Measurements from ENCODE around the gene ASIC4.

Gene ASIC4

GRCh38 chr2:219511547-219512325 is 2.5 kb upstream of the ASIC4 start:
- H3K4me3 ChIP-seq (ENCODE audit: low read length) = no peak overlapping the region
- no peaks in the 10 kb centered on the region for H3K9me3 ChIP-seq (ENCODE audit: insufficient read depth, low read depth, low read length)
- peaks cover 69% of the 10 kb centered on the region for H3K27me3 ChIP-seq (ENCODE audit: insufficient read depth, low read length)
- no peaks in the 10 kb centered on the region for H3K36me3 ChIP-seq (ENCODE audit: insufficient read depth, low read depth, low read length)
- H3K27ac ChIP-seq (ENCODE audit: low read length) = no peak overlapping the region
- H3K9ac ChIP-seq (ENCODE audit: low read depth, low read length) = no peak overlapping the region
- H3K4me1 ChIP-seq (ENCODE audit: insufficient read depth, low read length) = peaks cover 31% of the 10 kb centered on the region; the same call in 1 of the 2 replicates

- Histone ChIP-seq H3K27me3 (ENCODE audit: insufficient read depth, low read length) (peaks cover 78% of the 10 kb centered on the region), H3K36me3 (ENCODE audit: insufficient read depth, low read depth, low read length) (no peaks in the 10 kb centered on the region), H3K27ac (ENCODE audit: low read length) (no peak overlapping the region), H3K4me1 (ENCODE audit: insufficient read depth, low read length) (peaks cover 23% of the 10 kb centered on the region; the same call in 1 of the 2 replicates), H3K9ac (ENCODE audit: low read depth, low read length) (no peak overlapping the region), H3K4me3 (ENCODE audit: low read length) (no peak overlapping the region), H3K9me3 (ENCODE audit: insufficient read depth, low read depth, low read length) (no peaks in the 10 kb centered on the region)
These were observed 1.6 kb upstream of the ASIC4 start for GRCh38 chr2:219512524-219513216.

- no peak overlapping the region; the same call in 1 of the 2 replicates for H3K9ac ChIP-seq (ENCODE audit: low read depth, low read length)
- H3K27me3 ChIP-seq (ENCODE audit: insufficient read depth, low read length) = peaks cover 88% of the 10 kb centered on the region
- H3K4me3 ChIP-seq (ENCODE audit: low read length) = peak overlapping the region; percentile 29; the same call in 1 of the 2 replicates
- H3K36me3 ChIP-seq (ENCODE audit: insufficient read depth, low read depth, low read length) = no peaks in the 10 kb centered on the region
- H3K9me3 ChIP-seq (ENCODE audit: insufficient read depth, low read depth, low read length) = no peaks in the 10 kb centered on the region
- H3K27ac ChIP-seq (ENCODE audit: low read length) = no peak overlapping the region
- peaks cover 18% of the 10 kb centered on the region; the same call in 1 of the 2 replicates for H3K4me1 ChIP-seq (ENCODE audit: insufficient read depth, low read length)
These were observed 495 bp upstream of the ASIC4 start for GRCh38 chr2:219513787-219514186.

- peaks cover 13% of the 10 kb centered on the region; the same call in 1 of the 2 replicates for H3K4me1 ChIP-seq (ENCODE audit: insufficient read depth, low read length)
- H3K27me3 ChIP-seq (ENCODE audit: insufficient read depth, low read length) = peaks cover 84% of the 10 kb centered on the region
- H3K36me3 ChIP-seq (ENCODE audit: insufficient read depth, low read depth, low read length) = no peaks in the 10 kb centered on the region
- no peak overlapping the region for H3K9ac ChIP-seq (ENCODE audit: low read depth, low read length)
- no peaks in the 10 kb centered on the region for H3K9me3 ChIP-seq (ENCODE audit: insufficient read depth, low read depth, low read length)
- no peak overlapping the region for H3K27ac ChIP-seq (ENCODE audit: low read length)
- H3K4me3 ChIP-seq (ENCODE audit: low read length) = no peak overlapping the region
These were observed 554 bp downstream of the ASIC4 start for GRCh38 chr2:219514836-219515235.

GRCh38 chr2:219515874-219516629 is 1.8 kb downstream of the ASIC4 start:
- no peak overlapping the region for H3K4me3 ChIP-seq (ENCODE audit: low read length)
- no peak overlapping the region for H3K9ac ChIP-seq (ENCODE audit: low read depth, low read length)
- no peak overlapping the region for H3K27ac ChIP-seq (ENCODE audit: low read length)
- no peaks in the 10 kb centered on the region for H3K36me3 ChIP-seq (ENCODE audit: insufficient read depth, low read depth, low read length)
- H3K4me1 ChIP-seq (ENCODE audit: insufficient read depth, low read length) = peaks cover 8% of the 10 kb centered on the region; the same call in 1 of the 2 replicates
- no peaks in the 10 kb centered on the region for H3K9me3 ChIP-seq (ENCODE audit: insufficient read depth, low read depth, low read length)
- H3K27me3 ChIP-seq (ENCODE audit: insufficient read depth, low read length) = peaks cover 76% of the 10 kb centered on the region

- Histone ChIP-seq H3K27ac (ENCODE audit: low read length) (no peak overlapping the region), H3K9ac (ENCODE audit: low read depth, low read length) (no peak overlapping the region), H3K4me1 (ENCODE audit: insufficient read depth, low read length) (peaks cover 10% of the 10 kb centered on the region; the same call in 1 of the 2 replicates), H3K4me3 (ENCODE audit: low read length) (no peak overlapping the region), H3K27me3 (ENCODE audit: insufficient read depth, low read length) (peaks cover 67% of the 10 kb centered on the region), H3K9me3 (ENCODE audit: insufficient read depth, low read depth, low read length) (no peaks in the 10 kb centered on the region), H3K36me3 (ENCODE audit: insufficient read depth, low read depth, low read length) (no peaks in the 10 kb centered on the region)
These were observed 2.6 kb downstream of the ASIC4 start for GRCh38 chr2:219516888-219517287.

- Histone ChIP-seq H3K4me3 (ENCODE audit: low read length) (no peak overlapping the region), H3K4me1 (ENCODE audit: insufficient read depth, low read length) (peaks cover 9% of the 10 kb centered on the region; the same call in 1 of the 2 replicates), H3K27ac (ENCODE audit: low read length) (no peak overlapping the region), H3K9ac (ENCODE audit: low read depth, low read length) (no peak overlapping the region), H3K9me3 (ENCODE audit: insufficient read depth, low read depth, low read length) (no peaks in the 10 kb centered on the region), H3K27me3 (ENCODE audit: insufficient read depth, low read length) (peaks cover 58% of the 10 kb centered on the region), H3K36me3 (ENCODE audit: insufficient read depth, low read depth, low read length) (no peaks in the 10 kb centered on the region)
These were observed 3.9 kb downstream of the ASIC4 start for GRCh38 chr2:219517954-219518778.

GRCh38 chr2:219519526-219519916 is 5.2 kb downstream of the ASIC4 start:
- H3K4me3 ChIP-seq (ENCODE audit: low read length) = no peak overlapping the region
- no peak overlapping the region for H3K9ac ChIP-seq (ENCODE audit: low read depth, low read length)
- no peak overlapping the region for H3K27ac ChIP-seq (ENCODE audit: low read length)
- no peaks in the 10 kb centered on the region for H3K36me3 ChIP-seq (ENCODE audit: insufficient read depth, low read depth, low read length)
- peaks cover 12% of the 10 kb centered on the region; the same call in 1 of the 2 replicates for H3K4me1 ChIP-seq (ENCODE audit: insufficient read depth, low read length)
- H3K27me3 ChIP-seq (ENCODE audit: insufficient read depth, low read length) = peaks cover 58% of the 10 kb centered on the region
- H3K9me3 ChIP-seq (ENCODE audit: insufficient read depth, low read depth, low read length) = no peaks in the 10 kb centered on the region

- H3K36me3 ChIP-seq (ENCODE audit: insufficient read depth, low read depth, low read length) = no peaks in the 10 kb centered on the region
- peaks cover 12% of the 10 kb centered on the region; the same call in 1 of the 2 replicates for H3K4me1 ChIP-seq (ENCODE audit: insufficient read depth, low read length)
- H3K4me3 ChIP-seq (ENCODE audit: low read length) = no peak overlapping the region
- peaks cover 58% of the 10 kb centered on the region for H3K27me3 ChIP-seq (ENCODE audit: insufficient read depth, low read length)
- H3K9me3 ChIP-seq (ENCODE audit: insufficient read depth, low read depth, low read length) = no peaks in the 10 kb centered on the region
- no peak overlapping the region for H3K9ac ChIP-seq (ENCODE audit: low read depth, low read length)
- H3K27ac ChIP-seq (ENCODE audit: low read length) = no peak overlapping the region
These were observed 5.8 kb downstream of the ASIC4 start for GRCh38 chr2:219520079-219520478.

- Histone ChIP-seq H3K27me3 (ENCODE audit: insufficient read depth, low read length) (peaks cover 56% of the 10 kb centered on the region), H3K9me3 (ENCODE audit: insufficient read depth, low read depth, low read length) (no peaks in the 10 kb centered on the region), H3K4me1 (ENCODE audit: insufficient read depth, low read length) (peaks cover 16% of the 10 kb centered on the region; the same call in 1 of the 2 replicates), H3K9ac (ENCODE audit: low read depth, low read length) (no peak overlapping the region; the same call in 1 of the 2 replicates), H3K4me3 (ENCODE audit: low read length) (peak overlapping the region; percentile 8; the same call in 1 of the 2 replicates), H3K27ac (ENCODE audit: low read length) (no peak overlapping the region), H3K36me3 (ENCODE audit: insufficient read depth, low read depth, low read length) (no peaks in the 10 kb centered on the region)
These were observed 7.0 kb downstream of the ASIC4 start for GRCh38 chr2:219521066-219521880.
